NOMO-1 (cell line): ENCODE measurements around the gene SLC6A12.
"Not testable (repeated sequence)": the region's sequence is repeated elsewhere in the genome, so short reads cannot be mapped to it uniquely, and the experiment has no call there.

ENCODE experiments used
- DNase-seq, 2 experiments: peaks; one replicate each; lab custom pipeline; 2025; ENCODE audit not compliant: unreplicated experiment in 2 of 2; lab: John Stamatoyannopoulos, UW

The SLC6A12 gene

DNA sequence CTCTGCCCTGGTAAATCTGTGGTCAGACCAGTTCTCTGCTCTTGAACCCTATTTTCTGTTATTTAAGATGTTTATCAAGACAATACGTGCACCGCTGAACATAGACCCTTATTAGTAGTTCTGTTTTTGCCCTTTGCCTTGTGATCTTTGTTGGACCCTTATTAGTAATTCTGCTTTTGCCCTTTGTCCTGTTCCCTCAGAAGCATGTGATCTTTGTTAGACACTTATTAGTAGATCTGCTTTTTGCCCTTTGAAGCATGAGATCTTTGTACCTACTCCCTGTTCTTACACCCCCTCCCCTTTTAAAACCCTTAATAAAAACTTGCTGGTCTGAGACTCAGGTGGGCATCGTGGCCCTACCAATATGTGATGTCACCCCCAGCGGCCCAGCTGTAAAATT lies 22.0 kb upstream of the SLC6A12 start:
- not testable (repeated sequence) for DNase-seq

DNA sequence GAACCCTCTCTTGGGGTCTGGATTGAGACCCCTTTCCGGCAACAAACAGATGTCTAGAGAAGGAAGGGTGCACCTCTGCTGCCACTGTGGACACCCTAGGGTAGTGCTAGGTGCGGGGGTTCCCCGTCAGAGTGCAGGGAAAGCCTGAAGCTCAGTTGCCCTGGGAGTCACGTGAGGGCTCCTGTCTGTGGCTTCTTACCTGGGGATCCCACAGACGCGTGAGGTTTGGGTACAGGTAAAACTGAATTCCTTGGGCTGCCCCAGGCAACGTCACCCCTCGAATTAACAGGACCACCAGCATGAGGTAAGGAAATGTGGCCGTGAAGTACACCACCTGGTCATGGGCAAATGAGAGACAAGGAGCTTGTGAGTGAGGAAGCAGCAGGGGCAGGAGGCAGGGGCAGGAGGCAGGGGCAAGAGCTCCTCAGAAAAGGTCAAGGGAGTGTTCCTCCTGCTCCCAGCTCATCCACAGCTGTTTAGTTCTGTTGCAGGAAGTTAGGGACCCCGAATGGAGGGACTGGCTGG lies 21.0 kb upstream of the SLC6A12 start:
- DNase-seq: no peak

DNA sequence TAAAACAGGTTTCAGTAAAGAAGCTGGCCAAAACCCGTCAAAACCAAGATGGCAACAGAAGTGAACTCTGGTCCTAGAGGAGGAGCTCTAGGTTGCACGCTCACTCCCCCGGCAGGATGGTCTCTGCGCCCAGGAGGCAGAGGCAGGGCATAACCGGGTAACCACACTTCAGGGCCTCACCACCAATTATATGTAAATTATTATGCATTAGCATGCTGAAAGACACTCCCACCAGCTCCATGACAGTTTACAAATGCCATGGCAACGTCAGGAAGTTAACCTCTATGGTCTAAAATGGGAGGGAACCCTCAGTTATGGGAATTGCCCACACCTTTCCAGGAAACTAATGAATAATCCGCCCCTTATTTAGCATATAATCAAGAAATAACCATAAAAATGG lies 20.1 kb upstream of the SLC6A12 start:
- DNase-seq: no peak

DNA sequence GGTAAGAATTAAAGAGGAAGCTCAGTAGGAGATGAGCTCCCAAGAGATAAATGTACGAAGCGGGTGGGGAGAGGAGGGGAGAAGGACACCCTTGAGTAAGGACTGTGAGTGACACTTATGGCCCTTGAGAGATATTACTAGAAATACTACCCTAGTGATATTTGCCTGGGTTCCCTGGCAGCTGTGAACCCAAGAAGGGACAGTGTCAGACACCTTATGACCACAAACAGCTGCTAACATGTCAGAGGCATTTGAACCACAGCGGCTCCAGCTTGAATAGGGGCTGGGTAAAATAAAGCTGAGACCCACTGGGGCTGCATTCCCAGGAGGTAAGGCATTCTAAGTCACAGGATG lies 19.6 kb upstream of the SLC6A12 start:
- DNase-seq: peak in 1 of 2 experiments; percentile 20

DNA sequence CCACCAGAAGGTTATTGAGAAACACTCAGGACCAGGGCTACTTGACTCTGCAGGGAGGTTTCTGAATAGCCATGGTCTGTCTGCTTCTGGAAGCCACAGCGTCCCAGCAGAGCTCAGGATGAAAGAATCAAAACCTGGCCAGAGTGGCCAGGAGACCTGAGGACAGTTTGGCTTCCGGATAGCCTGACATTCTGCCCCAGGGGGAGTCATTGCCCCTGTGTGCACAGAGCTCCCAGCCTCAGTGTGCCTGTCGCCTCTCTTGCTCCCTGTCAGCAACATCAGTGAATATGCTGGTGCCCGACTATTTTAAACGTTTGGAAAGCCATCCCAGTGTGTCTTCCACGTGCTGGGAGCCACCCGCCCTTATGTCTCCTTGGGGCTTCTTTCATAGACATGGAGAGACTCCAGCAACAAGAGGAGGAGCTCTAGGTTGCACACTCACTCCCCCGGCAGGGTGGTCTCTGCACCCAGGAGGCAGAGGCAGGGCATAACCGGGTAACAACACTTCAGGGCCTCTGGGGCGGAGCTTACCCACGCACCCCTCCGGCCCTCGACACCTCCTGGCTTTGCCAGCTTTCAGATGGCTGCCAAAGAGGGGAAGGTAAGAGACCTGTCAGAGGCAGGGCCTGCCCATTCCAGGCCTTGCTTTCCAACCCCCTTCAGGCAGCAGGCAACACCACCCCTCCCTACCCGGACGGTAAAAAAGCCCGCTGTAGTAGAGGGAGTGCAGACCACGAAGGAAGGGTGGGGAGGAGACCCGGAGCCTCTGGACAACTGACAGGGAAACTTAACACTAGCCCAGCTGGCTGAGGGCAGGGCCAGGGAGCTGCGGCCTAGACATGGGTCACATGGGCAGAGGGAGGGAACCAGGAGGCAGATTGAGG lies 19.0 kb upstream of the SLC6A12 start:
- DNase-seq: peak in 1 of 2 experiments; percentile 6

DNA sequence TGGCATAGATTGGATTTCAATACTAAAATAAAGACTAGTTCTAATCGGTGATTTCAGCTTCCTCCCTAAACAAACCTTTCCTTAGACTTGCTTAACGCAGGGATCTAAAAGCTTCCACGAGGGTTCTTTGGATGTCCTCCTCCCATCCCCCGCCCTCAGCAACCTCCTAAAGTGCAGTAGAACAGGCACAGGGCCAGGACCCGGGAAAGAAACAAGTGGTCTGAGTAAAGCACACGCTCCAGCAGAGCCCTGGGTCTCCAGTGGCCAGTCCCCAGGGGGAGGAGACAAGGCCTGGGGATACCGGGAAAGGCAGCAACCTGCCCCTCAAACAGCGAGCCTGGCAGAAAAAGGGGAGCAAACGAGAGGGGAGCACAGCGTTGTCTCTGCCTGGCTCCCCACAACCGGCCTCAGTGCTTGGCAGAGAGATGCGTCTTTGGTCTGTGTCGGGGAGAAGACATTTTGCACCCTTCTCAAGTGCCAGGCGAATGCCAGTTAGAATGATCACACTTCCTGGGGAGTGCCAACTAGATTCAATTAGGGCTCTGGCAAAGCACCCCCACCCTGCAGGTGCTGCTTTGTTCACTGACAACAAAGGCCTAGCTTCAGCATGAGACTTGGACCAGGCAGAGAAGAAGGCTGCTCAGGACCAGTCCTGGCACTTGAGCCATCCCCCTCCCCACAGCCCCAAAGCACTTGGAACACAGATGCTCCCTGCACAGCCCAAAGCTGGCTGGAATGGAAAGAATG lies 17.1 kb upstream of the SLC6A12 start:
- DNase-seq: no peak

DNA sequence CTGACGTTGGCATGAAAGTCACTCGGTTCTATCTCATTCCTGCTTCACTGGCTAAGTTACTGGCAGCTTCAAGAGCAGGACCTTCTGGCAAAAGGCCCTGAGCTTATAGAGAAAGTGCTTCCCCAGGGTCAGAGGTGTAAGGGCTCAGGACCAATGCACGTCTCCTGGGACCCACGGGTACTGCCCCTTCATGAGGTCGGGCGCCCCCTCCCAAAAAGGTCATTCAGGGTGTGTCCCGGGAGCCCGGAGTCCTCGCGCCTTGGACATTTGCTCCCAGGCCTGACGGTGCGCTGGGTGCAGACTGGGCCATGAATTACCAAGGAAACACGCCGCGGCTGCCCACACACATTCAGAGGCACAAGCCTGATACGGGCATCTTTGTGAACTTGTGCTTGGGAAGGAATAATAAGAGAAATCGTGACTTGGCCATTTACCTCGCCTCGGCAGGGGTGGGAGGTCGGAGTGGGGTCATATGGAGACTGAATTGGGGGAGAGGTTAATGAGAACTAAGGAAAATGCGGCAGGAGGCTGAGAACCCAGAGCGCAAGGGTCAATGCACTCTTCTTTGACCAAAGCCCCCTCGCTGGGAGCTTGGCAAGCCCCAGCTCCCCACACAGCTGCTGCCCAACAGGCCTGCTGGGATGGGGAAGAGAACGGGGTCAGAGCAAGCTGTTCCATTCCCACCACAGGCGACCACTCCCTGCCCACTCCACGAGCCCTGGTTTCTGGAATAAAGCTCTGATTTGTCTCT lies 15.7 kb upstream of the SLC6A12 start:
- no peak for DNase-seq

DNA sequence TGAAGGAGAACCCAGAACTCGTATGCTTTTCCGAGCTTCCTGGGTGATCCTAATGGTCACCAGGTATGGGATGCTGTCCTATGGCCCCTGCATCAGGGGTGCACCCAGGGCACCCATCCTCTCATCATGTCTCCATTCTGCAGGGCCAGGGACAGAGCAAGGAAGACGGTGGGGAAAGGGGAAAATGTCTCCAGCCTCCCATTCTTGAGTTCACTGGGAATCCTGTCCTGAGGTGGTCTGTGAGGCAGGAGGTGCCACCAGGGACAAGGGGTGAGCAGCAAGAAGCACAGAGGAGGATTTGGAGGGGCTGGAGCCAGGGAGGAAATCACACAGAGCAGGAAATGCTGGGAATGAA lies 14.9 kb upstream of the SLC6A12 start:
- no peak for DNase-seq

DNA sequence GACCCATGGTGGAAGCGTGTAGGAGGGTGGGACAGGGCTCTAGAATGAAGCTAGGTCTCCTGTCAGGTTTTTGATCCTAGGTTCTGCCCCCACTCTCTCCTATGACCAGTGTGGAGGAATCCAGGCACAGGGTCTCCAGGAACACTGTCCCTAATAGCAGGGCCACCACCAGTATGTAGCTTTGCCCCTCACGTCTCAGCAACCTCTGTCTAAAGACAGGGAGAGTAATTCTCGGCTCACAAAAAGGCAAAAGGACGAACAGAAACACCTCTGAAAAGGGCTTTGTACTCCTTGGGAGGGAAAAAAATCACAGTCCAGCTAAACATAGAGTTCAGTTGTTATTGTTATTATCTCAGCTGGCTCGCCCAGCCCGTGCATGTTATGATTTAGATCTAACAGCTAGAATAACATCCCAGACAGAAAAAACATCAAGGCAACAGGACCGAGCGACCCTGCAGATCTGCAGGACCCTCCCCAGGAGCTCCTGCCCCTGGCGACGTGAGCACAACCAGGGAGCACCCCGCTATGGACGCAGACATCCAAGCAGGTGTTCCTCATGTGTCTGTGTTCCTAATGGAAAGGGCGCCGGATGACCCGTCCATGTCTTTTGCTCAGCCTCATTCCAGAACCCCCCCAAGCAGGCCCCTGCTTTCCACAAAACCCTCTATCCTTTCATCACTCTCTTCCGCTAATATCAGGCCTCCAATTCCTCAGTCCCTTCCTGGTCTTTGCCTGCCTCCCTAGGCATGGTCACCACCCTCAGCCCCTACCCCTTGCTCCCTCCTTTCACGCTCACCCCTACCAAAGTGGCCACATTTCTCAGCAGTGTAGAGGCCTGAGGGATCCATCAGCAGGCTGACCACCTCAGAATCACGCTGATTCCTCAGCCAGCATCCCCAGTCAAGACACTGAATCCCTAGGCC lies 14.2 kb upstream of the SLC6A12 start:
- no peak for DNase-seq

DNA sequence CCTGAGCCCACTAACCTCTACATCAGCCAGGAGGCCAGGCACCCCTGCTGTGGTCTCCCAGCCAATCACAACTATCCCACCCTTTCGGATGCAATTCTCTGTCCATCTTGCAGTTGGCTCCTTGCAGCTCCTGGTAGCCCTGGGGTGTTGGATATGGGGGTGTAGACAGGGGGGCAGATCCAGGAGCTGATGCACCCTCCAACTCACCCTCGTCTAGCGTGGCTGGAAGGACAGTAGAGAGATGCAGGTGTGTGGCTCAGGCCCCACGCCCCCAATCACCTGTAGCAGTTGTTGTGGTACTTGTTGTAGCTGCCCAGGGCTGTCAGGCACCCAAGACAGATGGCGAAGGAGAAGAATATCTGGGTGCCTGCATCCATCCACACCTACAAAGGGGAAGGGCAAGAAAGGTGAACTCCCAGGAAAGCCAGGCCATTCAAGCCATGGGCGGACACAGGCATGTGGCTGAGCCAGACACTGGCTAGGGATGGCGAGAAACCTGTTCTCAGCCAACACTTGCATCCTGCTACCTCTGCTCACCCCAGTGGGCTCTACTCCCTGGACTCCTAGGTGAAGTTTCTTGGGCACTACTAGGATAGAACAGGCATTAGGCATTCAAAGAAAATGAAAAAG lies 13.4 kb upstream of the SLC6A12 start:
- DNase-seq: no peak

DNA sequence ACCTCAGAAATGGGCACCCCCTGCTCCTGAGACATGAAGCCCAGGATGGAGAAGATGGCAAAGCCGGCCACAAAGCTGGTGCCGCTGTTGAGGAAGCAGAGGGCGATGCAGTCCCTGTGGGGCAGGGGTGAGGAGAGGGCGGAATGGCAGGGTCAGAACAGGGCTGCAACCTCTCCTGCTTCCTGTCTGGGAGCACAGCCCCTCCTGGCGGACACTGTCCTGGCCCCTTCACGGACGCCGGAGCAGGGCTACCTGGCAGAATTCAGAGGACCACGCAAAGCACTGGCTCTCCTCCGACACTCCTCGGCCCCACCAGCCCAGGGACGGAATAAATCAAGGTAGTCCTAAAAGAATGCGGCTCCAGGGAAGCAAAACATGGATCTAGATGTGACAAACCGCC lies 12.4 kb upstream of the SLC6A12 start:
- no peak for DNase-seq

DNA sequence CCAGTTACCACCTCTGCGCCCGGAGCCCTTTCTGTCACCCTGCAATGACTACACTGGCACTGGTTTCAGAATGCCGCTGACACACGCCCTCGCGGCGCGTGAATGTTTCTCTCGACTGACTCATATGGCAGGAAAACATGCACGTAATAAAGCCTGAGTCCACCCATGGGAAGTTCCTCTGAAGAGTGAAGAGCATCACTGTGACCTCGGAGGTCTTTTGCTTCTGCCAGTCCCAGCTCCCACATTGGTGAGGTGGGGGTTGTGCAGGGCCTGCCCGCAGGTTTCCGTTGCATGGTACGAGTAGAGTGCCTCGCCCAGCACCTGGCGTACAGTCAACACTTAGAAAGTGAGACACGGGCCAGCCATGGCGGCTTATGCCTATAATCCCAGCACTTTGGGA lies 11.1 kb upstream of the SLC6A12 start:
- no peak for DNase-seq

DNA sequence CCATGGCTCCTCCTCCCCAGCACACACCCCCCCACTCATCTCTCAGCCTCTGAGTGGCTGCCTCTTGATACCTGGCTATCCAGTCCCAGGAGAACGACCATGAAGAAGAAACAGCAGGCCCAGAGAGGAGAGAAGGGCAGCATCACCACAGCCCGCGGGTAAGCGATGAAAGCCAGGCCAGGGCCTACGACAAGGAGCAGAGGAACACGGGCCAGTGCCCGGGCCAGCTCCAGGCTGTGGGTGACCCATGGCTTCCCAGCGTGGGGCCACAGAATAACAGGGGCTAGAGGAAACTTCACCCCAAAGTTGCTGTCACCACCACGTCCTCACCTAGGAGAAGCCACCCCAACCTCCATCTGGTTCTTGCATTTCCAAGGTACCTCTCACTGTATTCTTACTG lies 10.4 kb upstream of the SLC6A12 start:
- DNase-seq: no peak

DNA sequence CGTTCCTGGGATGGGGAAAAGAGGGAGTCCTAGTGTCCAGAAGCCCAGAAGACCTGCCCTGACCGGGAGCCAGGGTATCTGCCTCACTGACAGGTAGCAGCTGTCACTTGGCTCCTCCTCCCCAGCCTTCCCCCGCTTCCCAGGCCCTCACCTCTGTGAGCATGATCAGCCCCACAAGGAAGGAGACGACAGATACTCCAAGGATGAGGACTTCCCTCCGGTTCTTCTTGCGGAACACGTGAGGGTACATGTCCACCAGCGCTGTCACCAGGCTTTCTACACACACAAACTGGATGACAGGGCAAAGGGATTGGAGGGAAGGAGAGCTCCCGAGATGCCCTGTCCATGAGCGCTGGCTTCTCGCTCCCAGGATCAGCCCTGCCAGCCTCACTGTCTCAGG lies 9.9 kb upstream of the SLC6A12 start:
- no peak for DNase-seq

DNA sequence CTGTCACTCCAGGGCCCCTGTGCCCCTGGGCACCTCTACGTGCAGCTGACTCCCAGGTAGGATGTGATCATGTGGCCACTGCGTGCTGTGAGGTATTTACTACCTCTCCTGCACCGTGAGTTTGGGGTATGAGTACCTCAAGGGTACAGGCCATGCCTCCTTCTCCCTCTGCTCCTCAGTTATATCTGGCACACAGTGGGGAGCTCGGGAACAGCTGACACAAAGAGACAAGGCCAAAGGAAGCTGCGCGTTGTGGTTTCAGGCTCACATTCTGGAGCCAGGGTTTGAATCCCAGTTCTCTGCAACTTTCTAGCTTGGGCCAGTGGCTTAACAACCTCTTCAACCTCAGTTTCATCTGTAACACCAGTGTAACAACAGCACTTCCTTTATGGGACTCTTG lies 7.8 kb upstream of the SLC6A12 start:
- DNase-seq: no peak

DNA sequence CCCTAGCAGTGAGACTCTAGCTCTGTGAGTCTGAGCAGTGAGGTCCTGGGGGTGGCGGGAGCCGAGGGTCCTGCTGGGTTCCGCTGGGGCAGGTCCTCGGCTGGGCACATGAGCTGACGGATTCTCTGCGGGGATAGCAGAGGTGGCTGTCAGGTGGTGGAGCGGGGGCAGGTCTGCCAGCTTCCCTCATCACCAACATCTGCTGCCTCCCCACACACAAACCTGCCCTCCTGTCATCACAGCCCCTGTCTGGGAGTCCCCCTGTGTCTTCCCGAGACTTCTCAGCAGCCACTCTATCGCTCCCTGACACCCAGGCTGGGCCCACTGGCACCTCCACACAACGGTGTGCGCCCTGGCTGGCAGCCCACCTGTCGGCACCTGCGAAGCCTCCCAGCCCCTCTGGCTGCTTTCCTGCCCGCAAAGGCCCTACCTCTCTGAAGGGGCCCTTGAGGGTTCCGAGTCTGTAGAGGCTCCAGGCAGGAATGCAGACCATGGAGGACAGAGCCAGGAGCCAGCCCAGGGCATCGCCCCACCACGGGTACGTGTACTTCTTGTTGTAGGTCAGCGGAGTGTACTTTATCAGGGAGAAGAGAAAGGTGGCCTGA lies 7.1 kb upstream of the SLC6A12 start:
- DNase-seq: no peak

DNA sequence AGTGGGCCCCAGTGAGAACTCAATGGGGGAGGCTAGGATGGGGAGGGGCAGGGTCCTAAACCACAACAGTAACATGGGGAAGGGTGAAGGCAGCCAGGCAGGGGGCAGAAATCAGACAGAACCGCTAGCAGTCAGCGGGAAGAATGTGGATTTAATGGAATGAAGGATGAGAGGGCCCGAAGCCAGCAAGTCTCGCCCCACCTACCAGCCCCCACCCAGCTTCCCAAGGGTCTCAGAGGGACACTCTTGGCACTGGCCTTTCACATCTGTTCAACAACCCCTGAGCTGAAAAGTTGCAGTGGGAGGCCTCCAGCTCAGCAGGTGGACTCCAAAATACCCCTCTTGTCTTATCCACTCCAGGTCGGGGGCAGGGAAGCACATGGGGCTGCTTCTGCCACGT lies 6.5 kb upstream of the SLC6A12 start:
- no peak for DNase-seq

DNA sequence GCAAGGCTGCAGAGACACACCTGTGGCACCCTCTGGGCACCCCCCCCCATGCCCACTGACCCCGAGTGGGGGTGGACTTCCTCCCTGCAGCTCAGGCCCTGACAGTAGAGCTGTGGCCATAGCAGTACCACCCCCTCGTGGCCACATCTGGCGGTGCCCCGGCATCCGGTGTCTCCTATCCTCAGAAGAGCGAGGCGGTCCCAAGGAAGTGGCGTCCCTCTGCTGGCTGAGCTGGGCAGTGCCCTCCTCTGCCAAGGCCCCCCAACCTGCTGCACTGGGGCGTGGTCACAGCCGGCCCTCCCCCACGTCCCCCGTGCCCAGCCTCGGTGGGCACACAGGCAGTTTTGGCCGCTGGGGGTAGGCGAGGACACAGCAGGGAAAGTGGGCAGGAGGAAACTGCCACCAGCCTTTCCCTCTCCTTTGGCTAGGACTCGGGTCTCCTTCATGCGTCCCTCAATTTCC lies 6.0 kb upstream of the SLC6A12 start:
- peak; percentile 82 to 87 for DNase-seq
